Nephron (organoid): ENCODE data around the gene KCNT1.

Source experiments
- H3K27ac Mint-ChIP-seq, 3 experiments: 2 replicates each; pipeline ENCODE4 v1.8.0; 2020; ENCODE audit warnings: mixed read lengths in 3 of 3, mild to moderate bottlenecking in 2 of 3, moderate library complexity in 1 of 3
- H3K27me3 Mint-ChIP-seq: 2 replicates; pipeline ENCODE4 v1.8.0; 2021; ENCODE audit warnings: low read depth, mild to moderate bottlenecking, moderate library complexity, mixed read lengths
- H3K36me3 Mint-ChIP-seq: 2 replicates; pipeline ENCODE4 v1.8.0; 2020; ENCODE audit warnings: low read depth, mixed read lengths
- H3K4me1 Mint-ChIP-seq: 2 replicates; pipeline ENCODE4 v1.8.0; 2020; ENCODE audit warnings: mixed read lengths
- H3K4me3 Mint-ChIP-seq, 3 experiments: 2 replicates each; pipeline ENCODE4 v1.8.0; 2020; ENCODE audit warnings: mild to moderate bottlenecking in 3 of 3, mixed read lengths in 3 of 3, moderate library complexity in 2 of 3
- H3K9me3 Mint-ChIP-seq: 2 replicates; pipeline ENCODE4 v1.8.0; 2020; ENCODE audit warnings: mixed read lengths
- CTCF ChIP-seq, 3 experiments: fragments of 200-600 bp; sonication (generic); IDR thresholded peaks; one replicate each; pipeline ENCODE4 v1.5.0; 2021; ENCODE audit warnings: antibody characterized with exemption in 3 of 3; ENCODE audit not compliant: unreplicated experiment in 3 of 3

Gene KCNT1

GRCh38 chr9:135676891-135677290 lies 25.1 kb upstream of the KCNT1 start:
- no peak overlapping the region for H3K4me3 Mint-ChIP-seq
- H3K36me3 Mint-ChIP-seq, result no peaks in the 10 kb centered on the region
- TF ChIP-seq CTCF (IDR thresholded peaks at IDR 0.05; ENCODE audit: unreplicated experiment in 3 of 3), result no peak
- H3K4me1 Mint-ChIP-seq, result no peaks in the 10 kb centered on the region
- peaks cover 28% of the 10 kb centered on the region for H3K27me3 Mint-ChIP-seq
- peaks cover 5% of the 10 kb centered on the region for H3K9me3 Mint-ChIP-seq
- no peak overlapping the region for H3K27ac Mint-ChIP-seq

- Mint-ChIP-seq H3K4me3 (no peak overlapping the region), H3K4me1 (no peaks in the 10 kb centered on the region), H3K9me3 (peaks cover 5% of the 10 kb centered on the region), H3K36me3 (no peaks in the 10 kb centered on the region), H3K27ac (no peak overlapping the region), H3K27me3 (peaks cover 28% of the 10 kb centered on the region)
- no peak for TF ChIP-seq CTCF (IDR thresholded peaks at IDR 0.05; ENCODE audit: unreplicated experiment in 3 of 3)
Observed at GRCh38 chr9:135677641-135678168, 24.3 kb upstream of the KCNT1 start.

- Mint-ChIP-seq H3K4me1 (no peaks in the 10 kb centered on the region), H3K27me3 (peaks cover 27% of the 10 kb centered on the region), H3K9me3 (peaks cover 5% of the 10 kb centered on the region), H3K36me3 (no peaks in the 10 kb centered on the region), H3K27ac (no peak overlapping the region), H3K4me3 (no peak overlapping the region)
- TF ChIP-seq CTCF (IDR thresholded peaks at IDR 0.05; ENCODE audit: unreplicated experiment in 3 of 3), result no peak
Observed at GRCh38 chr9:135678236-135679017, 23.6 kb upstream of the KCNT1 start.

- Mint-ChIP-seq H3K9me3 (peaks cover 5% of the 10 kb centered on the region), H3K4me3 (no peak overlapping the region), H3K36me3 (no peaks in the 10 kb centered on the region), H3K27ac (no peak overlapping the region), H3K27me3 (peaks cover 22% of the 10 kb centered on the region), H3K4me1 (no peaks in the 10 kb centered on the region)
- no peak for TF ChIP-seq CTCF (IDR thresholded peaks at IDR 0.05; ENCODE audit: unreplicated experiment in 3 of 3)
Observed at GRCh38 chr9:135680056-135680455, 21.9 kb upstream of the KCNT1 start.

GRCh38 chr9:135681161-135681560 lies 20.8 kb upstream of the KCNT1 start:
- Mint-ChIP-seq H3K27ac (no peak overlapping the region), H3K27me3 (peaks cover 20% of the 10 kb centered on the region), H3K4me3 (no peak overlapping the region), H3K4me1 (no peaks in the 10 kb centered on the region), H3K36me3 (no peaks in the 10 kb centered on the region), H3K9me3 (peaks cover 5% of the 10 kb centered on the region)
- TF ChIP-seq CTCF (IDR thresholded peaks at IDR 0.05; ENCODE audit: unreplicated experiment in 3 of 3), result no peak
